ENCODE data around the gene DCAF10.

DNA sequence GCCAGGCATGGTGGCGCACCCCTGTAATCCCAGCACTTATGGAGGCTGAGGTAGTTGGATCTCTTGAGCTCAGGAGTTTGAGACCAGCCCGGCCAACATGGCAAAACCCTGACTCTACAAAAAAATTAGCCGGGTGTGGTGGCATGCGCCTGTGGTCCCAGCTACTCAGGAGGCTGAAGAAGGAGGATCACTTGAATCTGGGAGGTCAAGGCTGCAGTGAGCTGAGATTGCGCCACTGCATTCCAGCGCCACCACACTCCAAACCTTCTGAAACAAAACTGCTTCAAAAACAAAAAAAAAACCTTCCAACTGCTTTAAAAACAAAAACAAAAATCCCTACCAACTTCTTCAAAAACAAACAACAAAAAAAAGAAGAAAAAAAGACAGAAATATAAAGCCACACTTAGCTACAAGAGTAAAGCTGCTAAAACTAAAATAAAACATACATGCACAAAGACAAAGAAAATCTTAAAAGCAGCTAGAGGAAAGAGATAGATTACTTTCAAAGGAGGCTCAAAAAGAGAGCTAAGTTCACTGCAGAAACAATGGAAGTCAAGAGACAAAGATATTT lies 11.4 kb downstream of the DCAF10 start:
- TF ChIP-seq, protein P1, sequence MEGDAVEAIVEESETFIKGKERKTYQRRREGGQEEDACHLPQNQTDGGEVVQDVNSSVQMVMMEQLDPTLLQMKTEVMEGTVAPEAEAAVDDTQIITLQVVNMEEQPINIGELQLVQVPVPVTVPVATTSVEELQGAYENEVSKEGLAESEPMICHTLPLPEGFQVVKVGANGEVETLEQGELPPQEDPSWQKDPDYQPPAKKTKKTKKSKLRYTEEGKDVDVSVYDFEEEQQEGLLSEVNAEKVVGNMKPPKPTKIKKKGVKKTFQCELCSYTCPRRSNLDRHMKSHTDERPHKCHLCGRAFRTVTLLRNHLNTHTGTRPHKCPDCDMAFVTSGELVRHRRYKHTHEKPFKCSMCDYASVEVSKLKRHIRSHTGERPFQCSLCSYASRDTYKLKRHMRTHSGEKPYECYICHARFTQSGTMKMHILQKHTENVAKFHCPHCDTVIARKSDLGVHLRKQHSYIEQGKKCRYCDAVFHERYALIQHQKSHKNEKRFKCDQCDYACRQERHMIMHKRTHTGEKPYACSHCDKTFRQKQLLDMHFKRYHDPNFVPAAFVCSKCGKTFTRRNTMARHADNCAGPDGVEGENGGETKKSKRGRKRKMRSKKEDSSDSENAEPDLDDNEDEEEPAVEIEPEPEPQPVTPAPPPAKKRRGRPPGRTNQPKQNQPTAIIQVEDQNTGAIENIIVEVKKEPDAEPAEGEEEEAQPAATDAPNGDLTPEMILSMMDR (conservative IDR thresholded peaks at IDR 0.05; ENCODE audit: low read length) = no peak
- no peak for TF ChIP-seq EZH2phosphoT487 (IDR thresholded peaks at IDR 0.05; ENCODE audit: borderline replicate concordance, low read depth, low read length)

Data from OCI-LY7 (cell line).